CD14-positive monocyte (primary cell): ENCODE measurements around the gene DDI2. TPM values are rescaled to one million over a fixed set of nuclear protein-coding genes. Genes with fewer than 3 reads are reported as not detected.

ENCODE experiments used
- DNase-seq, 3 donors: peaks; one replicate each; pipeline ENCODE4 v3.0.0-alpha.2; 2011 to 2022
- H2AFZ ChIP-seq: 2 replicates; pipeline ENCODE4 v1.6.0; 2012; ENCODE audit warnings: mild to moderate bottlenecking, low read depth, low read length, inconsistent platforms; ENCODE audit not compliant: insufficient read depth, poor library complexity, severe bottlenecking
- H3K27ac ChIP-seq, 2 donors: 1 replicate in 1 of 2; 2 replicates in 1 of 2; pipeline ENCODE4 v1.5.1; 2012 to 2013; ENCODE audit warnings: low read length in 2 of 2, control low read depth in 1 of 2, inconsistent platforms in 1 of 2, low read depth in 1 of 2, mild to moderate bottlenecking in 1 of 2
- H3K27me3 ChIP-seq, 2 donors: one replicate each; pipeline versions ENCODE4 v1.6.0 to v1.6.1; 2011 to 2013; ENCODE audit warnings: low read length in 2 of 2; ENCODE audit not compliant: control insufficient read depth in 2 of 2, insufficient read depth in 2 of 2
- H3K36me3 ChIP-seq, 2 donors: replicated peaks in 1 of 2; 1 replicate in 1 of 2; 2 replicates in 1 of 2; pipeline versions ENCODE4 v1.5.1 to v1.6.1; 2012 to 2013; ENCODE audit warnings: low read length in 2 of 2, control low read depth in 1 of 2, inconsistent platforms in 1 of 2, mild to moderate bottlenecking in 1 of 2; ENCODE audit not compliant: insufficient read depth in 2 of 2, control insufficient read depth in 1 of 2
- H3K4me1 ChIP-seq, 2 donors: 1 replicate in 1 of 2; 2 replicates in 1 of 2; pipeline versions ENCODE4 v1.5.1 to v1.6.1; 2012 to 2013; ENCODE audit warnings: low read length in 2 of 2, control low read depth in 1 of 2, inconsistent platforms in 1 of 2, mild to moderate bottlenecking in 1 of 2, moderate library complexity in 1 of 2; ENCODE audit not compliant: insufficient read depth in 2 of 2, control insufficient read depth in 1 of 2
- H3K4me2 ChIP-seq: replicated peaks from 2 replicates; pipeline ENCODE3; 2012; ENCODE audit warnings: low read length, moderate library complexity, mild to moderate bottlenecking; ENCODE audit not compliant: poor library complexity, severe bottlenecking; ENCODE audit errors: extremely low read depth
- H3K4me3 ChIP-seq, 3 experiments: fragments of 200-600 bp in 1 of 3; sonication (generic) in 1 of 3; replicated peaks in 1 of 3; 1 replicate in 2 of 3; 2 replicates in 1 of 3; pipeline ENCODE4 v1.5.1; 2011 to 2013; ENCODE audit warnings: low read length in 3 of 3, mild to moderate bottlenecking in 3 of 3, control low read depth in 2 of 3, low read depth in 2 of 3, inconsistent platforms in 1 of 3, moderate library complexity in 1 of 3
- H3K79me2 ChIP-seq: 2 replicates; pipeline ENCODE4 v1.6.0; 2012; ENCODE audit warnings: mild to moderate bottlenecking, control low read depth, inconsistent platforms, low read length, moderate library complexity; ENCODE audit not compliant: insufficient read depth
- H3K9ac ChIP-seq: 2 replicates; pipeline ENCODE4 v1.6.0; 2017; ENCODE audit warnings: low read length, mild to moderate bottlenecking; ENCODE audit not compliant: insufficient read depth, poor library complexity, severe bottlenecking
- H3K9me3 ChIP-seq, 2 donors: replicated peaks in 1 of 2; 1 replicate in 1 of 2; 2 replicates in 1 of 2; pipeline versions ENCODE4 v1.5.1 to v1.6.1; 2012 to 2013; ENCODE audit warnings: low read length in 2 of 2, control low read depth in 1 of 2; ENCODE audit not compliant: control insufficient read depth in 1 of 2, insufficient read depth in 1 of 2
- H4K20me1 ChIP-seq: 2 replicates; pipeline ENCODE4 v1.6.0; 2012; ENCODE audit warnings: mild to moderate bottlenecking, low read length, control low read depth, moderate library complexity; ENCODE audit not compliant: insufficient read depth
- H3K27ac Mint-ChIP-seq, 7 donors: one replicate each; pipeline ENCODE4 v1.8.0; 2020; ENCODE audit warnings: mild to moderate bottlenecking in 7 of 7, mixed read lengths in 7 of 7, moderate library complexity in 6 of 7, inconsistent platforms in 2 of 7
- H3K27me3 Mint-ChIP-seq, 3 donors: one replicate each; pipeline ENCODE4 v1.8.0; 2021 to 2022; ENCODE audit warnings: low read depth in 3 of 3, mild to moderate bottlenecking in 3 of 3, mixed read lengths in 3 of 3, moderate library complexity in 3 of 3, inconsistent platforms in 1 of 3
- H3K36me3 Mint-ChIP-seq, 2 donors: one replicate each; pipeline ENCODE4 v1.8.0; 2020; ENCODE audit warnings: mixed read lengths in 2 of 2, inconsistent platforms in 1 of 2, mild to moderate bottlenecking in 1 of 2
- H3K4me1 Mint-ChIP-seq: one replicate; pipeline ENCODE4 v1.8.0; 2020; ENCODE audit warnings: mild to moderate bottlenecking, mixed read lengths
- H3K4me3 Mint-ChIP-seq, 2 donors: one replicate each; pipeline ENCODE4 v1.8.0; 2020; ENCODE audit warnings: mild to moderate bottlenecking in 2 of 2, mixed read lengths in 2 of 2, moderate library complexity in 1 of 2
- H3K9me3 Mint-ChIP-seq, 7 donors: one replicate each; pipeline ENCODE4 v1.8.0; 2020 to 2022; ENCODE audit warnings: mixed read lengths in 7 of 7, mild to moderate bottlenecking in 6 of 7, moderate library complexity in 6 of 7, inconsistent platforms in 2 of 7
- CTCF ChIP-seq: fragments of 200-600 bp; IDR thresholded peaks from one replicate; pipeline ENCODE4 v1.8.0; 2022; ENCODE audit warnings: antibody characterized with exemption, mild to moderate bottlenecking
- WGBS: methylation state at CpG from one replicate; pipeline ENCODE4 v1.1.5; 2013; ENCODE audit warnings: missing lambda C conversion rate; ENCODE audit not compliant: insufficient coverage; 5-methylcytosine and 5-hydroxymethylcytosine counted together
- intact Hi-C, 2 donors: fragments of 100-400 bp; cut with micrococcal nuclease; formaldehyde crosslinking; loops; one replicate each; pipeline versions ENCODE4 v1.15.0 to v1.15.1; 2023
- polyA plus RNA-seq, 3 donors: library from polyadenylated mRNA; depleted of rRNA in 1 of 3; unstranded in 2 of 3; stranded (reverse) in 1 of 3; fragments of 300-500 nt in 2 of 3; fragments of >200 nt in 1 of 3; fragmentation: Illumina TruSeq in 2 of 3; gene quantifications; 1 replicate in 2 of 3; 2 replicates in 1 of 3; pipeline ENCODE4 v1.2.3, GENCODE V29; 2012 to 2021

DDI2 gene
- polyA plus RNA-seq, 3 donors: 2.5 to 5.4 (median 3.2) TPM

GRCh38 chr1:15671430-15671829 lies 54.2 kb downstream of the DDI2 start:
- Histone ChIP-seq H3K79me2 (no peaks in the 10 kb centered on the region), H3K4me2 (no peak overlapping the region), H3K4me3 (no peak overlapping the region), H3K9me3 (no peaks in the 10 kb centered on the region), H3K27ac (no peak overlapping the region), H2AFZ (no peak overlapping the region), H3K4me1 (peaks cover 0 to 14% of the 10 kb centered on the region in 2 donors), H3K27me3 (no peaks in the 10 kb centered on the region), H3K9ac (no peak overlapping the region), H4K20me1 (no peaks in the 10 kb centered on the region), H3K36me3 (no peaks in the 10 kb centered on the region)
- Mint-ChIP-seq H3K9me3 (peaks cover 0 to 3% (median 0%) of the 10 kb centered on the region in 7 donors), H3K36me3 (peaks cover 1 to 7% of the 10 kb centered on the region in 2 donors), H3K27ac (no peak overlapping the region), H3K27me3 (peaks cover 0 to 2% (median 0%) of the 10 kb centered on the region in 3 donors), H3K4me3 (no peak overlapping the region), H3K4me1 (peaks cover 15% of the 10 kb centered on the region)
- intact Hi-C loops: no loop called here
- WGBS: no CpG with 5 or more reads among the region's 2 CpGs
- no peak for DNase-seq
- TF ChIP-seq CTCF: no peak

GRCh38 chr1:15674386-15675159 lies 57.3 kb downstream of the DDI2 start:
- DNase-seq: peak; percentile 39 to 77 (median 66)
- peaks cover 0 to 19% of the 10 kb centered on the region in 2 donors for H3K4me1 ChIP-seq
- no peaks in the 10 kb centered on the region for H3K79me2 ChIP-seq
- 96% methylated on average over 4 of the region's 12 CpGs for WGBS
- intact Hi-C loops: no loop called here
- no peaks in the 10 kb centered on the region for H3K9me3 ChIP-seq
- no peaks in the 10 kb centered on the region for H4K20me1 ChIP-seq
- H3K9ac ChIP-seq: no peak overlapping the region
- H3K36me3 ChIP-seq: no peaks in the 10 kb centered on the region
- Mint-ChIP-seq H3K4me1 (peaks cover 24% of the 10 kb centered on the region), H3K27ac (peak overlapping the region; percentile 35 to 90 (median 51)), H3K4me3 (no peak overlapping the region), H3K27me3 (peaks cover 0 to 2% (median 1%) of the 10 kb centered on the region in 3 donors), H3K9me3 (peaks cover 0 to 6% (median 0%) of the 10 kb centered on the region in 7 donors), H3K36me3 (no peaks in the 10 kb centered on the region)
- no peak overlapping the region for H3K4me3 ChIP-seq
- H3K27me3 ChIP-seq: no peaks in the 10 kb centered on the region
- TF ChIP-seq CTCF: no peak
- no peak overlapping the region for H3K4me2 ChIP-seq
- no peak overlapping the region for H2AFZ ChIP-seq
- H3K27ac ChIP-seq: peak overlapping the region; percentile 71 to 79
